ENCODE data around the gene NCOA3. TPM values are rescaled to one million over a fixed set of nuclear protein-coding genes. Genes with fewer than 3 reads are reported as not detected.

Gene NCOA3
- total RNA-seq, 1 experiment from 2014 or later = 96.7 TPM

DNA sequence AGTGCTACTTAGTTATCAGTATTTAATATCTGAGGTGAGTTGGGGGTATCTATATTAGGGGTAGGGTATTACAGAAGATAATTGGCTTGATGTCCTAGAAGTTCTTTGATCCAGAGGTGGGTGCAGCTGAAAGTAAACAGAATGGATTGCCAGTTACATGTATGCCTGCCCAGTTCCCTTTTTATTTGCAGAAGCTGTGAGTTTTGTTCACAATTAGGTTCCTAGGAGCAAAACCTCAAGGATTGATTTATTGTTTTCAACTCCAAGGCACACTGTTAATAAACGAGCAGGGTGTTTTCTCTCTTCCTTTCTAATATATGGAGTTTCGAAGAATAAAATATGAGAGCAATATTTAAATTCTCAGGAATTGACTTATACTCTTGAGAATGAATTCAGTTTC, 154.6 kb downstream of the NCOA3 start:
- intact Hi-C loops (cut with micrococcal nuclease; ENCODE audit: unreplicated experiment) = no loop called here
- Mint-ChIP-seq H3K4me3 (ENCODE audit: unreplicated experiment) (no peak overlapping the region), H3K36me3 (ENCODE audit: insufficient read depth, unreplicated experiment) (peaks cover 75% of the 10 kb centered on the region), H3K27ac (ENCODE audit: unreplicated experiment) (no peak overlapping the region), H3K4me1 (ENCODE audit: low read depth, unreplicated experiment) (peaks cover 18% of the 10 kb centered on the region), H3K27me3 (ENCODE audit: insufficient read depth, unreplicated experiment) (no peaks in the 10 kb centered on the region), H3K9me3 (ENCODE audit: unreplicated experiment) (no peaks in the 10 kb centered on the region)
- Histone ChIP-seq H3K4me3 (ENCODE audit: low read depth, low read length) (no peak overlapping the region), H3K4me1 (peaks cover 11% of the 10 kb centered on the region), H3K36me3 (ENCODE audit: control insufficient read depth, insufficient read depth, low read length) (peaks cover 8% of the 10 kb centered on the region), H3K27me3 (replicated peaks; ENCODE audit: control insufficient read depth, insufficient read depth, low read length) (no peaks in the 10 kb centered on the region), H3K9me3 (no peaks in the 10 kb centered on the region)
- POLR2A ChIA-PET = no interaction called here
- no peak for TF ChIP-seq CTCF (IDR thresholded peaks at IDR 0.05; ENCODE audit: insufficient read depth in 1 of 2, low read depth in 1 of 2, low read length in 1 of 2, severe bottlenecking in 1 of 2, unreplicated experiment in 1 of 2)
- CTCF ChIA-PET = no interaction called here
- DNase-seq = no peak
- no TSS peak for BruUV-seq (replicated peaks)

- Mint-ChIP-seq H3K27ac (ENCODE audit: unreplicated experiment) (peak overlapping the region; percentile 13), H3K36me3 (ENCODE audit: insufficient read depth, unreplicated experiment) (peaks cover 73% of the 10 kb centered on the region), H3K4me3 (ENCODE audit: unreplicated experiment) (no peak overlapping the region), H3K4me1 (ENCODE audit: low read depth, unreplicated experiment) (peaks cover 18% of the 10 kb centered on the region), H3K9me3 (ENCODE audit: unreplicated experiment) (no peaks in the 10 kb centered on the region), H3K27me3 (ENCODE audit: insufficient read depth, unreplicated experiment) (no peaks in the 10 kb centered on the region)
- no peak for TF ChIP-seq CTCF (IDR thresholded peaks at IDR 0.05; ENCODE audit: insufficient read depth in 1 of 2, low read depth in 1 of 2, low read length in 1 of 2, severe bottlenecking in 1 of 2, unreplicated experiment in 1 of 2)
- intact Hi-C loops (cut with micrococcal nuclease; ENCODE audit: unreplicated experiment) = loop anchor here (5.0 kb wide), 2 partner anchors 127 to 463 kb away; partner anchors contain the start of gene SULF2
- Histone ChIP-seq H3K9me3 (no peaks in the 10 kb centered on the region), H3K4me1 (peaks cover 16% of the 10 kb centered on the region), H3K4me3 (ENCODE audit: low read depth, low read length) (no peak overlapping the region), H3K36me3 (ENCODE audit: control insufficient read depth, insufficient read depth, low read length) (peaks cover 4% of the 10 kb centered on the region), H3K27me3 (replicated peaks; ENCODE audit: control insufficient read depth, insufficient read depth, low read length) (no peaks in the 10 kb centered on the region)
- ChIA-PET CTCF (interaction anchor here (0.6 to 1.7 kb wide), 11 partner anchors 9 to 960 kb away, joined by 3 to 10 read pairs (median 3); no protein-coding TSS in a partner anchor), POLR2A (interaction anchor here (0.7 kb wide), 1 partner anchor 267 kb away, joined by 3 read pairs; no protein-coding TSS in a partner anchor)
- DNase-seq = no peak
- BruUV-seq (replicated peaks) = no TSS peak
These were observed 158.4 kb downstream of the NCOA3 start for GRCh38 chr20:47659904-47660601.

GRCh38 chr20:47660602-47660905, 158.9 kb downstream of the NCOA3 start:
- intact Hi-C loops (cut with micrococcal nuclease; ENCODE audit: unreplicated experiment) = loop anchor here (5.0 kb wide), 2 partner anchors 127 to 463 kb away; partner anchors contain the start of gene SULF2
- BruUV-seq (replicated peaks) = no TSS peak
- no peak overlapping the region for H3K4me3 ChIP-seq (ENCODE audit: low read depth, low read length)
- peaks cover 4% of the 10 kb centered on the region for H3K36me3 ChIP-seq (ENCODE audit: control insufficient read depth, insufficient read depth, low read length)
- ChIA-PET CTCF (interaction anchor here (0.6 to 1.7 kb wide), 9 partner anchors 8 to 960 kb away, joined by 3 to 10 read pairs (median 4); no protein-coding TSS in a partner anchor), POLR2A (interaction anchor here (0.7 kb wide), 1 partner anchor 266 kb away, joined by 3 read pairs; no protein-coding TSS in a partner anchor)
- TF ChIP-seq CTCF (IDR thresholded peaks at IDR 0.05; ENCODE audit: insufficient read depth in 1 of 2, low read depth in 1 of 2, low read length in 1 of 2, severe bottlenecking in 1 of 2, unreplicated experiment in 1 of 2) = no peak
- H3K9me3 ChIP-seq = no peaks in the 10 kb centered on the region
- Mint-ChIP-seq H3K9me3 (ENCODE audit: unreplicated experiment) (no peaks in the 10 kb centered on the region), H3K27me3 (ENCODE audit: insufficient read depth, unreplicated experiment) (no peaks in the 10 kb centered on the region), H3K36me3 (ENCODE audit: insufficient read depth, unreplicated experiment) (peaks cover 73% of the 10 kb centered on the region), H3K27ac (ENCODE audit: unreplicated experiment) (peak overlapping the region; percentile 13), H3K4me3 (ENCODE audit: unreplicated experiment) (no peak overlapping the region), H3K4me1 (ENCODE audit: low read depth, unreplicated experiment) (peaks cover 18% of the 10 kb centered on the region)
- no peaks in the 10 kb centered on the region for H3K27me3 ChIP-seq (replicated peaks; ENCODE audit: control insufficient read depth, insufficient read depth, low read length)
- no peak for DNase-seq
- peaks cover 16% of the 10 kb centered on the region for H3K4me1 ChIP-seq
